GM20431 (cell line): ENCODE measurements around the gene DGKA.

Experiments used
- in situ Hi-C: fragments of 300-500 bp; cut with MseI, MboI; formaldehyde crosslinking; loops from one replicate; pipeline ENCODE4 v1.15.0; 2020; ENCODE audit warnings: low sequenced_read_pairs; ENCODE audit not compliant: unreplicated experiment

Gene DGKA

DNA sequence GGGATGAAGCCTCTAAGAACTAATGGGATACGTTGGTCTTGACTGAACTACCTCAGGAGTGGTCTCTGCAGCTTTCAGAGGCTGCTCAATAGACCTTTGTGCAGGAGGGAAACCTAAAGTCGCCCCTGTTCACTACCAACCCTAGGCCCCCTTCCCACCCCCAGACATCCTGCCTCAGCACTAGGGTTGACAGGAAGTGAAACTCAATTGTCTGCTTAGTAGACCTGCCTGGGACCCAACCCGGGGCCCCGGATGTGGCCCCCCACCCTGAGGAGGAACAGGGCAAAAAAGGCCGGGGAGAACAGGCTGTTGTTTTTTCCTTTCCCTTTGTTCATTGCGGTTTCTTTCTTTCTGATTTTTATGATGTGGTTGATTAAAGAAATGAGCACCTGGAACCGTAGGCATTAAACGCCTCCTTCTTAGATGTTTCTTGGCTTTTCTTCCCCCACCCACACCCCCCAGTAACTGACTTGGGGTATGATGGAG lies 1.6 kb upstream of the DGKA start:
- in situ Hi-C loops, result loop anchor here (25.0 kb wide), 1 partner anchor 192 kb away; the partner anchor contains the start of genes CD63 and GDF11

DNA sequence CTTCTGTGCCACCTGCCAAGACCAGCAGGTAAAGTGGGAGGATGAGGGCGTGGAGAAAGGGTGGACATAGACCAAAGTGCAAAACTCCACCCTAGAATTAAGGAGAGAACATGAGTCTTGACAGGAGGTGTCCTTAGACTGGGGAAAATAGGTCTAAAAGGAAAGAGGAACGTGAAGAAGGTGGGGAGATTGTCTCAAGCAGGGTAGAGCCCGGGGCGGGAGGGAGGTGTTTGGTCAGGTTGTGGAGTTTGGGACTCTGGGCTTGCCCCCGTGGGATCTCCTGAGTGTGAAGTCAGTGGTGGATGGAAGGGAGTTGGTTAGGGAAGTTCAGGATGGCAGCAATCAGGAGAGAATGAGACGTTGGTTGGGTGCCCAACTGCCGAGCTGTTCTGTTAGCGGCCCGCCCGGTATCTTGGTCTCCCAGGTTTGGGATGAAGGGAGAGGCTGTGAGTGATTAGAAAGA lies 386 bp downstream of the DGKA start:
- in situ Hi-C loops, result loop anchor here (25.0 kb wide), 1 partner anchor 194 kb away; the partner anchor contains the start of genes CD63 and GDF11

DNA sequence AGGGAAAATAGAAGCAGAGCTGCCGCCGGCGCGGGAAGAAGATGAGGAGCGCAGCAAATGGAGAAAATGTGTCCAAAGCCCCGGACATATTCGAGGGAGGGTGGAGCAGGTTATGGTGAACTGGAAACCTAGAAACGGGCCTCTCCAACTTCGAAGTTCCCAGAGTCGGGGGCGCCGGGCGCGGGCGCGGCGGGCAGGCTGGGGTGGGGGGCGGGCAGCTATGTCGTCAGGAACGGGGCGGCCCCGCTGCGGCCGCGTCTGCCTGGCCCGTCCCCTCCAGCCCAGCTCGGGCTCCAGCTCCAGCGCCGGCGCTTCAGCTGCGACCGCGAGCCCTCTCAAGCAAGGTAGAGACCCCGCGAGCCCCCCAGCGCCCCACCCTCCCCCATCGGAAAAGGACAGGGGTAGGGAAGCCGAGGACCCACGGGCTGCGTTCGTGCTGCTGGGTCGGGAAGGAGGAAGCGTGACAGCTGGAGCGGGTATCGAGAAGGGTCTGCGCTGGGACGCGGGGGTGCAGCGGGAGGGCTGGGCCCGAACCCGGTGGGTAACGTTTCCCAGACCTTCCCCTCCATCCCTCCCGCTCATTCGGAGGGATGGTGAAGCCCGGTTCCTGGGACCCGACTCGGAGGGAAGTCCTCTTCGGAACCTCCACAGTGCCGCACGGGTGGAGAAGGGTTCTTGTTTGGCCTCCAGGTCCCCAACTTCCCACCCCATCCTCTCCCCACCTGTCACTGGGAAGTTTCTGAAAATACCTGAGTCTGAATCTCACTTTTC lies 1.0 kb downstream of the DGKA start:
- in situ Hi-C loops, result loop anchor here (25.0 kb wide), 1 partner anchor 195 kb away; the partner anchor contains the start of genes CD63 and GDF11

DNA sequence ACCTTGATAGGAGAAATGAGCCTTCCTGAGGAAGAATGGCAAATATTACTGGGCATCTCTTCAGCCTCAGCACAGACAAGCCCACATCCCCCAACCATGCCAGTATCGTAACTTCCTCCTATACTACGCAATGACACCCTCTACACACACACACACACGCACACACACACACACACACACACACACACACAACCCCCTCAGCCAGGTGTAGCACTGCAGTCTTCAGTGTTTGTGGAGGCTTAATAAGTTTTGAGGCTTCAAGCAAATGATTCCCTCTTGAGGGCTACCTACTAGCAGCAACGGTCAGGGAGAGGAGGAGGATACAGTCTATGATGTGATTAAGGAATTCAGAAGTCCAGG lies 1.6 kb downstream of the DGKA start:
- in situ Hi-C loops, result loop anchor here (25.0 kb wide), 1 partner anchor 195 kb away; the partner anchor contains the start of genes CD63 and GDF11

DNA sequence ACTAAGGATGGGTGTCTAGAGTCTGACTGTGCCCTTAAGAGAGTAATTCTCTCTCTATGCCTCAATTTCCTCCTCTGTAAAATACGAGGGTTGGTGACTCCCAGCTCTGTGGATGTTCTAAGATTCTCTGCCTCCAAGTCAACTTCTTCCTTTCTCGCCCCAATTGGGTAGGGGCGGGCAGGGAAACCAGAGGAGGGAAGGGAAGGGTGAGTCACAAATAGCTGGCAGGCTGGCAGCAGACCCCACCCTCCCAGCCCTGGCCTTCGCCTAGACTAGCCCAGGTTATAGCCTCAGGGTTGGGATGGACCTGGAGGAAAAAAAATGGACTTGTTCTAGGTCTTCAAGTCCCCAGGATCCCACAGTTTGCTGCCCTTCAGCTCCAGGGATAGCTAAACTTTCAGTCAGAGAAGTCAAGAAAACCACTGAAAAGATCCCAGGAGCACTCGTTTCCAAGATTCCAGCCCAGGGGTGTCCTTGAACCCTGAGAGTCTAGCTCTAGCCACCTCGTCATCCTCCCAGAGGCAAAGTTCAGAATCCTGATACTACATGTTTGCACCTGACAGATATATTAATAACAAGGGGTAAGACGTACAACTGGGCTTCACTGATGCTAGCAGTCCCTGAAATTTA lies 2.3 kb downstream of the DGKA start:
- in situ Hi-C loops, result loop anchor here (25.0 kb wide), 1 partner anchor 196 kb away; the partner anchor contains the start of genes CD63 and GDF11

DNA sequence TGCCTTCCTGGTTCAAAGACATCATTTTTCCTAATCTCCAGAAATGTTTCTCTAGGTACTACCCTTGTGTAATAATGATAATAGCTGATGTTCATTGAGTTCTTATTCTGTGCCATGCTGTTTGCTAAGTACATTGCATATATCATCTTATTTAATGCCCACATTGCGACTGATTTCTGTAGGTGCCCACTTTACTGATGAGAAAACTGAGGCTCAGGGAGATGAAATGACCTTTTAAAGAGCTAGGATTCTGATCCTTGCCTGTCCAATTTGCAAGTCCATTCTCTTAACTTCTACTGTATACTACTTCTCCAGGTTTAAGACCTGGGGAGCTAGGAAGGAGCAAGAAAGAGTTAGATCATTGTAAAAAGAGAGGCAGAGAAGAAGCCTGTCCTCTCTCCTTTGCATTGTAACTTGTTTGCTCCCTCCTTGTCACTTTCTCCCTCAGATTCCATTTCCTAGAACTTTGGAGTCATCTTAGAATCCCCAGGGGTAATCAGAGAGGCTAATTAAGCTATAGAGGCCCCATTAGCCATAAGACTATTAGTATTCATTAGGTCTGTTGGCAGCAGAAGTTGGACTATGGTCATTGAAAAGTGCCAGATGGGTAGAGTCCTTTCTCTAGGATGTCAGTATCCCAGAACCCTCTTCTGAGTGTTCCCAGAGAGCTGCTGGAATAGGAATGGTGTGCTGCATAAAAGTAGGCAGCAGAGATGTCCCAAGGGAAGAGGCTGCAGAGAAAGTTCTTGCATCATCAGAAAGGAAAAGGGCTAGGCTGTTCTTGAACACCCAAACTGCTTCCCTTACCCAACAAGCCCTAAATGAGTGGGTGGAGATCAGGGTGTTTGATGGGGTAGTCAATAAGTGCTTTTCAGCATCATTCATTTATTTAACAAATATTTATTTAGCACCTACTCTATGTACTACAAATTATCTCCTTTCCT lies 3.1 kb downstream of the DGKA start:
- in situ Hi-C loops, result loop anchor here (25.0 kb wide), 1 partner anchor 197 kb away; the partner anchor contains the start of genes CD63 and GDF11

DNA sequence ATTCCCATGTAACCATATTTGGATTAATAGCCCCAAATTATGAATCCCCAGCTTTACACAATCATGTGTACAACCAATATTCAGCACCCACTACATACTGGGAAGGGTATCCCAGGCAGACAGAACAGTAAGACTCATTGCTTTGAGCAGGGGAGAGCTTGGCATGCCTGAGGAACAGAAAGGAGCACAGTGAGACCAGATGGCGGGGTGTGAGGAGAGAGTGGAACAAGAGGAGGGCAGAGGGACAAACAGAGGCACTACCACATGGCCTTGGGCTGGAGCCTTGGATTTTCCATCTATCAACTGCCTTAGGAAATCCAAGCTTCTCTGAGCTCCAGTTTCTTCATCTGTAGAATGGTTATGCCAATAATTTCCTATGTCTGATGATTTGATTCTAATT lies 3.8 kb downstream of the DGKA start:
- in situ Hi-C loops, result loop anchor here (25.0 kb wide), 1 partner anchor 197 kb away; the partner anchor contains the start of genes CD63 and GDF11

DNA sequence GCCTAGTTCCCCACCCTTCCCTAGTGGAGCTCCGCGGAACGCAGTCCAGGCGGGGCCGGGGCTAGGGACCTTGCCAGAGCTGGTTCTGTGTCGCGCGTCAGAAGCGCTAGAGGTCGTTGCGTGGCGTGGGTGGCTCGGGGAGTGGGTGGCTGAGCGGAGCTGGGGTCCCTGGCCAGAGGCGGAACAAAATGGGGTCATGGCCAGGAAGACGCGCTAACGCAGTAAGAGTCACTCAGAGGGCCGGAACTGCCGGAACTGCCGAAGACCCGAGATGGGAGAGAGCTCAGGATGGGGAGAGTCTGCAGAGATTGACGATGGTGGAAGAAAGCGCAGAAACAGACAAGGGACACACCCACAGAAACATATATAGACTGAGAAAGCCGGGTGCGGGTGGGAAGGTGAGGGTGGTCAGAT lies 4.8 kb downstream of the DGKA start:
- in situ Hi-C loops, result loop anchor here (25.0 kb wide), 1 partner anchor 198 kb away; the partner anchor contains the start of genes CD63 and GDF11

DNA sequence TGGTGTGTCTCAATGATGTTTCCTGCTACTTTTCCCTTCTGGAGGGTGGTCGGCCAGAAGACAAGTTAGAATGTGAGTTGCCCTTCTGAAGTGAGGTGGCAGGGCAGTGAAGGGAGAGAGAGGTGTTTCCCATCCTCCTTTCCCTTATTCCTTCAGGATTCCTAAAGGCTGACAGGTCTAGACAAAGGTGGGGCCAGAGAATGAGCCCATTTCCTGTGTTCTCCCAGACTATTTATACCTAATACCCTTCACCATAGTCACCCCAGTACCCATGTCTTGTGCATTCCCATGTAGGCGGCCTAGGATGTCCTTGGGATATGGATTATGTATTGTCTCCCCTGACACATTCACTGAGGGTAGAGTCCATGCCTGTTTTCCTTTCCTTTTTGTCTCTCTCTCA lies 7.0 kb downstream of the DGKA start:
- in situ Hi-C loops, result loop anchor here (25.0 kb wide), 1 partner anchor 201 kb away; the partner anchor contains the start of genes CD63 and GDF11

DNA sequence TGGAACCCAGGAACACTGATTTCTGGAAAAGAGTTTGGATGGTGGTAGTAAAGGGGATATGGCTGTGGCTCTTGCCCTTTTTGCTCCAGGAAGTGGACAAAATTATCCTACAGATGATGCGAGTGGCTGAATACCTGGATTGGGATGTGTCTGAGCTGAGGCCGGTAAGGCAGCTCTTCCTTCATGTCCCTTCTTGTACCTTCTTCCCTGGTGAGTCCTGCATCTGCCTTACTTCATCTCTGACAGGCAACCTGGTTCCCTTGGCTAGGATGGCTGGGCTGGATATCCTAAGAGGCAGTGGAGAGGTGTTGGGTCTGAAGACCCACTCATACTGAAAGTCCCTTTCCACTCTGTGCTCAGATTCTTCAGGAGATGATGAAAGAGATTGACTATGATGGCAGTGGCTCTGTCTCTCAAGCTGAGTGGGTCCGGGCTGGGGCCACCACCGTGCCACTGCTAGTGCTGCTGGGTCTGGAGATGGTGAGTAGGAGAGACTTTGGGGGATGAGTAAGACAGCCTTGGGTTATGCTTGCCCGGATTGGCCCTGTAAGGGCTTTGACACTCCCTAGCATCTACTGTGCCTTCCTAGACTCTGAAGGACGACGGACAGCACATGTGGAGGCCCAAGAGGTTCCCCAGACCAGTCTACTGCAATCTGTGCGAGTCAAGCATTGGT lies 8.0 kb downstream of the DGKA start:
- in situ Hi-C loops, result loop anchor here (25.0 kb wide), 1 partner anchor 202 kb away; the partner anchor contains the start of genes CD63 and GDF11

DNA sequence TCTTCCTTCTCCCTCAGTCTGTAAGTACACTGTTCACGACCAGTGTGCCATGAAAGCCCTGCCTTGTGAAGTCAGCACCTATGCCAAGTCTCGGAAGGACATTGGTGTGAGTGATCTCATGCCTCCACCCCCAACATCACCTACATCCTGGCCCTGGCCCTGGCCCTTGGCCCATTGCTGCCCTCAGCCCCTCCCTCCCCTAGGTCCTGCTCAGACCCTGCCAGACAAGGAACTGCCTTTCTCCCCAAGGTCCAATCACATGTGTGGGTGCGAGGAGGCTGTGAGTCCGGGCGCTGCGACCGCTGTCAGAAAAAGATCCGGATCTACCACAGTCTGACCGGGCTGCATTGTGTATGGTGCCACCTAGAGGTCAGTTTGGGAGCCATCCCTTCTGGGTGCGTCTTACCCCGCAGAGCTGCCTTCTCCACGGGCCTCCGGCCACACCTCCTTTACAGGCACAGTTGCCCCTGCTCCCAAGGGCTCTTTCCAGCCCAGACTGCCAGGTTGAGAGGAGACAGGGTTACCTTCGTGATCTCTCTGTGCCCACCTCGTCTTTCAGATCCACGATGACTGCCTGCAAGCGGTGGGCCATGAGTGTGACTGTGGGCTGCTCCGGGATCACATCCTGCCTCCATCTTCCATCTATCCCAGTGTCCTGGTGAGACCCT lies 9.2 kb downstream of the DGKA start:
- in situ Hi-C loops, result loop anchor here (25.0 kb wide), 1 partner anchor 203 kb away; the partner anchor contains the start of genes CD63 and GDF11

DNA sequence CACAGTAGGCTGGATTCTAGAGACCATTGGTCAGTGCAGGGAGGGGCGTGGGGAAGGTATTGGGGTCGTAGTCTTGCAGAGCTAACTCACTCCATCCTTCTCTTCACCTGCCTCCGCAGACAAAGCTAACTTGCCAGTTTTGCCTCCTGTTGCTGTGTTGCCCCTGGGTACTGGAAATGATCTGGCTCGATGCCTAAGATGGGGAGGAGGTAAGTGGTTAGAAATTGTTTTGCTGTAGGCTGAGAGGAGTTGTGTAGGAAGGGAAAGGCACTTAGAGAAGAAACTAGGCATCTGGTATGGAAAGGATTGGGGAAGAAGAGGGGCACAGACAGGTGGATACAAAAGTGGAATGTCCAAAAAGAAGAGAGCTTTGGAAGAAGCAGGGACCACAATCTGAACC lies 11.1 kb downstream of the DGKA start:
- in situ Hi-C loops, result loop anchor here (25.0 kb wide), 1 partner anchor 205 kb away; the partner anchor contains the start of genes CD63 and GDF11

DNA sequence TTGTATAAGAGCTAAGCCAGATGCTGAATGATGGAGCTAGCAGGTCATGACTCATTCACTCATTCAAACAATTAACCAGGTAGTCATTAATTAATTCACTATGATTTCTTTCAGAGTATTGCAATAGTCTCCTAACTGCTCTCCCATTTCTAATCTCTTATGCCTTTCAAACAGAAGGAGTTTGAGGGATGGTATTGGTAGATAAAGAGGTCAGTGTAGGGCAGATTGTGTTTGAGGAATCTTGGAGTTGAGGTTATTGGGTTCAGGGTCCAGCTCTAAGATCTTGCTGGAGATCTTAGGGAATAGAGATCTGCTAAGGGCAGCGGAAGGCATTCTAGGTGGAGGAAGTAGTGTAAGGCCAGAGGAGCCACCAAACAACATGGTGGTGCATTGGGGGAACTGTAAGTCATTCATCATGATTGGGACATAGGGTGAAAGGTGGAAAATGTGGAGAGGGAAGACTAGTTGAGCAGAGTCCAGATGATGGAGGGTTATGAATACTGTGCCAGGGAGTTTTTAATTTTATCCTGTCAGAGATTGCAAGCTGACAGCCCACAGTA lies 11.7 kb downstream of the DGKA start:
- in situ Hi-C loops, result loop anchor here (25.0 kb wide), 1 partner anchor 205 kb away; the partner anchor contains the start of genes CD63 and GDF11

DNA sequence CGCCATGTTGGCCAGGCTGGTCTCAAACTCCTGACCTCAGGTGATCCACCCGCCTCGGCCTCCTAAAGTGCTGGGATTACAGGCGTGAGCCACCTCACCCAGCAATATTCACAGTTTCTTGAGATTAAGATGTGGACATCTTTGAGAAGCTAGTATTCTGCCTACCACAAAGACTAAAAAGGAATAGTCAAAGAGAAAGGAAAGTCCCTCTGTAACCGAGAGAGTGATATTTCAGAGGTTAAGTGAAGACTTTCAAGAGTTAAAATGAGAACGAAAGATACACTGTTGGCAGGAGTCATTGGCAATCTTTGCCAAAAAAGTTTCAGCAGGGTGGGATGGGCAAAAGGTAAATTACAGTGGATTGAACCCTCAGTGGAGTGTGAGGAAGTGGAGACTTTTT lies 15.6 kb downstream of the DGKA start:
- in situ Hi-C loops, result loop anchor here (25.0 kb wide), 1 partner anchor 209 kb away; the partner anchor contains the start of genes CD63 and GDF11

DNA sequence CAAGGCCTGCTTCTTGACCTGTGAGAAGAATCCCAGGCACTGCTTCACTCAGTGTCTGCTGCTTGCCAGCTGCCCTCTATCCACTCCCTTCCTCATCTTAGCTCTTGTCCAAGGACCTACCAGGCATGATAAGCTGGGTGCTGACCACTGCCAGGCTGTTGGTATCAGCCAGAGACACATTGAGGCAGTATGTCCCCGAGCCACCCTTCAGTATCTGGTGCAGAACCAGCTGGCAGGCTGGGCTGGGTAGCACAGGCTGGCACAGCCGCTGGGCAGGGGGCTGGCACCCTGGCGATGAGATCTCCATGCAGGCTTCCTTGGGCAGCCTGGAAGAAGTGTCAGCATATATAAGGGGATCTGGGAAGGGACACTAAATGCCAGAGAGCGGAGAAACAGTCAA lies 24.4 kb downstream of the DGKA start:
- in situ Hi-C loops, result no loop called here

DNA sequence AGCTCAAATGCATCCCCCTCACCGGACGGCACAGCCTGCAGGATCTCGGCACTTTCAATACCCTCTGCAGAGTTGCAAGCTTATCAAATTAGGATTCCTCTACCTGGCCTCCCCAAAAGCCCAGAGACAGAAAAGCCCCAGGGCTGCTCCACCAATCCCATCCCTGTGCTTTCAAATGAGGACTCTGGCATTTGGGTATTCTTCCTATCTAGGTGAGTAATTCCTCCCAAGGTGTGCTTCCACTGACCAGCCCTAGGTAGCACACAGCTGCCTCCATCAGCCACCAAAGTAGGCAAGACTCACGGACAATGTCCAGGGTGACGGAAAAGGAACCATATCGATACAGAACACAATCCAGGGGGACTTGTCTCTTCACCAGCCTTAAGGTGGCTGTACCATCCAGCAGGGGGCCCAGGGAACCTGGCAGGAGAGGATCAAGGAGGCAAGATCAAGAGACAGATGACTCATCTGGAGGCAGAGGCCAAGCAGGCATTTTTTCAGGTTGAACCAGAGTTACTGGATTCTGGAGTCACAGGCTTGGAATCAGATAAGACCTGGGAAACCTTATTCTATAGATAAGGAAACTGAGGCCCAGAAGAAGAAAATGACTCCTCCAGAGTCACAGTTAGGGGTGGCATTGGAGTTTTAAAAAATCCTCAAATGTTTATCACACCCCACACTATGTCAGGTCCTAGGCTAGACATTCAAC lies 25.0 kb downstream of the DGKA start:
- in situ Hi-C loops, result no loop called here
